Measurements from ENCODE around the gene ZRANB1. TPM values are rescaled to one million over a fixed set of nuclear protein-coding genes. Genes with fewer than 3 reads are reported as not detected.
A peak's percentile ranks its signal among the peaks of the same experiment; 100 is the strongest.

Gene ZRANB1
- total RNA-seq, 3 donors from 2014 or later: 12.4 to 13.3 (median 13.0) TPM

- Mint-ChIP-seq H3K27me3 (ENCODE audit: low read depth) (no peaks in the 10 kb centered on the region), H3K9me3 (no peaks in the 10 kb centered on the region), H3K36me3 (ENCODE audit: insufficient read depth) (peaks cover 23% of the 10 kb centered on the region), H3K4me1 (ENCODE audit: low read depth) (peaks cover 2% of the 10 kb centered on the region), H3K4me3 (no peak overlapping the region)
- ATAC-seq: no peak
- DNase-seq: no peak
These were observed 47.6 kb downstream of the ZRANB1 start for GRCh38 chr10:124989526-124989925.

GRCh38 chr10:124990671-124991625 is 49.0 kb downstream of the ZRANB1 start:
- H3K36me3 Mint-ChIP-seq (ENCODE audit: insufficient read depth): peaks cover 12% of the 10 kb centered on the region
- peaks cover 2% of the 10 kb centered on the region for H3K4me1 Mint-ChIP-seq (ENCODE audit: low read depth)
- no peaks in the 10 kb centered on the region for H3K9me3 Mint-ChIP-seq
- H3K4me3 Mint-ChIP-seq: no peak overlapping the region
- ATAC-seq (no peak), DNase-seq (no peak)
- no peaks in the 10 kb centered on the region for H3K27me3 Mint-ChIP-seq (ENCODE audit: low read depth)

DNA sequence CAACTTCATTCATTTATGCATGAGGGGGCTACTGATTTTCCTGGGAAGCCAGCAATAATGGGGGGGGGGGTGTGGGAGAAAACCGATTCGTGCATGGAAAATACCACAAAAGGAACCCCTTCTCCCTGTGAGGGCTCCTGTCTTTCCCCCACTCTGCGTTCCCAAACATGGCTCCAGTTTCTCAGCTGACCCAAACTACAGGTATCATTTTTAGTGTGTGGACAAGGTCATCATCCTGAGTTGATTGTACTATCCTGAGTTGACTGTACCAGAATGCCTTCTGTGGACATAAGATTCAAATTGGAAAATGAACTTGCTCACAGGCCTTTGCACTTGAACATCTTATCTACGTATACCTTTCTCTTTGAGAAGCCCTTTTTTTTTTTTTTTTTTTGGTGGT is 49.9 kb downstream of the ZRANB1 start:
- Mint-ChIP-seq H3K4me3 (no peak overlapping the region), H3K27me3 (ENCODE audit: low read depth) (no peaks in the 10 kb centered on the region), H3K4me1 (ENCODE audit: low read depth) (peaks cover 2% of the 10 kb centered on the region), H3K36me3 (ENCODE audit: insufficient read depth) (peaks cover 7% of the 10 kb centered on the region), H3K9me3 (no peaks in the 10 kb centered on the region)
- no peak for DNase-seq
- ATAC-seq: no peak

DNA sequence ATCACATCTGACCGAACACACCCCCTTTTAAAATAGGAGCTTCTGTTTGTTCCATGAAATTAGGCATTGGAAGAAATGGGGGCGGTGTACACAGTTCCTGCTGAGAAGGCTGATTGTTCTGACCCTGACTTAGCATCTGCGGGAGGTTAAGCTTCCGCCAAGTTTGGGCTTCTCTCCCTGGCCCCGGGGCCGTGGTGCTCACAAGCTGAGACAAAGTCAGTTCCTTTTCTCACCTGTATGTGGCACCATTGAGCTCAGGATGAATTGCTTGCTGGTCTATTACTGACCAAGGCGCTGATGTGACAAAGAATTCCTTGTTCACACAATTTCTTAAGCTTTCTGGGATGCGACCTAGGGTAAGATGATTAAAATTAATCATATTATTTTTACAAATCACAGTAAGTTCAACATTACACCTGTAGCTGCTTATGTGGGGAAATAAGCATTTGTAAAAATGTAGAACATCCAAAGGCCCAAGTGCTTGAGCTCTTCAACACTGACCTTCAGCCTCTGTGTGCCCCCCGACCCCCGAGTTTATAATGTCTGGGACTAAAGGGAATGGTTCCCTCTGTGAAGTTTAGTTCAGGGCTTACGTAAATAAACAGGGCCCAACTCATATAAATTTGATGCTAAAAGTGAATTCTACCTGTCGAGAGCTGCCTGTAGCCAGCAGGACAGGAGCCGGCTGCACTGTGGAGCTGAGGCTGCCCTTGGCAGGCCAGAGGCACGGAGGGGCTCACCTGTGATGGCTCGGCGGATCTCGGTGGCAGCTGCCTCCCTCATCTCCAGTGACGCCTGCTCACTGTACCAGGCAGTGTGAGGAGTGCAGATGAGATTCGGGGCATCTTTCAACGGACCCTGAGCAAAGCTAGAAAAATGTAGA is 50.8 kb downstream of the ZRANB1 start:
- no peak for DNase-seq
- Mint-ChIP-seq H3K36me3 (ENCODE audit: insufficient read depth) (peaks cover 4% of the 10 kb centered on the region), H3K4me3 (no peak overlapping the region), H3K9me3 (no peaks in the 10 kb centered on the region), H3K27me3 (ENCODE audit: low read depth) (no peaks in the 10 kb centered on the region), H3K4me1 (ENCODE audit: low read depth) (peaks cover 2% of the 10 kb centered on the region)
- ATAC-seq: peak; percentile 41 to 53

- H3K36me3 Mint-ChIP-seq (ENCODE audit: insufficient read depth): peaks cover 3% of the 10 kb centered on the region
- no peaks in the 10 kb centered on the region for H3K27me3 Mint-ChIP-seq (ENCODE audit: low read depth)
- peaks cover 2% of the 10 kb centered on the region for H3K4me1 Mint-ChIP-seq (ENCODE audit: low read depth)
- ATAC-seq (no peak), DNase-seq (no peak)
- no peaks in the 10 kb centered on the region for H3K9me3 Mint-ChIP-seq
- H3K4me3 Mint-ChIP-seq: no peak overlapping the region
These were observed 51.4 kb downstream of the ZRANB1 start for GRCh38 chr10:124993345-124993708.

DNA sequence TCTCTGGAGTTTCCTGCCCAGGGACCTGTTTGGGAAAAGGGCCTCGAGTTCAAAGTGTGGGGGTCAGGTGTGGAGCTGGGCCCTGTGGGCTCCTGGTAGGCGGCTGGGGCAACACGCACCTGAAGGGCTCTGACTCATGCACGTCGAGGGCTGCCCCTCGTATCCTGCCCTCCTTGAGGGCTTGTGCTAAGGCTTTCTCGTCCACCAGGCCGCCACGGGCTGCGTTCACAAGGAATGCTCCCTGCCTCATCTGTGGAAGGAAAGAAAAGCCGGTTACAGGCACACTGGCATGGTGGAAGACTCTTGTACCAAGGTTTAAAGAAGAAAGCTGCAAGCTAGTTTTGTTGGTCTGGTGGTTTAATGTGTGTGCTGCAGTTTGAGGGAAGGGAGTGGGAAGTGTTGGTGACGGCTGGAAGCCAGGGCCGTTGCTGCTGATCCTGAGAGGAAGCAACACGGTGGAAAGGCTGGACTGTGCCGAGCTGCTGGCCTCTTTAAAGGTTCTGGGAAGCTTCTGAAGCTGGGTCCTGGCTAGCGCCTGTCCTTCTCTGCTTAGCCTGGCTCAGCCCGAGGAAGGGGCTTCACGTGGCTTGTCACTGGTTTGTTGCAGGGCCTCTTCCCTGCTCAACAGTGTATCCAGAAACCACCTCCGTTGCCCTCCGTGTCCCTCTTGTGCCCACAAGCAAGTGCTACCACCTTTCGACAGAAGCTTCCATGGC is 52.0 kb downstream of the ZRANB1 start:
- H3K4me1 Mint-ChIP-seq (ENCODE audit: low read depth): peaks cover under 1% of the 10 kb centered on the region
- ATAC-seq (no peak), DNase-seq (no peak)
- peaks cover 1% of the 10 kb centered on the region for H3K36me3 Mint-ChIP-seq (ENCODE audit: insufficient read depth)
- no peaks in the 10 kb centered on the region for H3K27me3 Mint-ChIP-seq (ENCODE audit: low read depth)
- H3K9me3 Mint-ChIP-seq: no peaks in the 10 kb centered on the region
- no peak overlapping the region for H3K4me3 Mint-ChIP-seq

GRCh38 chr10:124994573-124995473 is 52.9 kb downstream of the ZRANB1 start:
- ATAC-seq (no peak), DNase-seq (no peak)
- no peak overlapping the region for H3K4me3 Mint-ChIP-seq
- H3K27me3 Mint-ChIP-seq (ENCODE audit: low read depth): no peaks in the 10 kb centered on the region
- no peaks in the 10 kb centered on the region for H3K36me3 Mint-ChIP-seq (ENCODE audit: insufficient read depth)
- H3K9me3 Mint-ChIP-seq: no peaks in the 10 kb centered on the region
- no peaks in the 10 kb centered on the region for H3K4me1 Mint-ChIP-seq (ENCODE audit: low read depth)

- no peaks in the 10 kb centered on the region for H3K36me3 Mint-ChIP-seq (ENCODE audit: insufficient read depth)
- DNase-seq (no peak), ATAC-seq (no peak)
- H3K9me3 Mint-ChIP-seq: no peaks in the 10 kb centered on the region
- H3K27me3 Mint-ChIP-seq (ENCODE audit: low read depth): no peaks in the 10 kb centered on the region
- no peak overlapping the region for H3K4me3 Mint-ChIP-seq
- no peaks in the 10 kb centered on the region for H3K4me1 Mint-ChIP-seq (ENCODE audit: low read depth)
These were observed 53.7 kb downstream of the ZRANB1 start for GRCh38 chr10:124995605-124996004.

DNA sequence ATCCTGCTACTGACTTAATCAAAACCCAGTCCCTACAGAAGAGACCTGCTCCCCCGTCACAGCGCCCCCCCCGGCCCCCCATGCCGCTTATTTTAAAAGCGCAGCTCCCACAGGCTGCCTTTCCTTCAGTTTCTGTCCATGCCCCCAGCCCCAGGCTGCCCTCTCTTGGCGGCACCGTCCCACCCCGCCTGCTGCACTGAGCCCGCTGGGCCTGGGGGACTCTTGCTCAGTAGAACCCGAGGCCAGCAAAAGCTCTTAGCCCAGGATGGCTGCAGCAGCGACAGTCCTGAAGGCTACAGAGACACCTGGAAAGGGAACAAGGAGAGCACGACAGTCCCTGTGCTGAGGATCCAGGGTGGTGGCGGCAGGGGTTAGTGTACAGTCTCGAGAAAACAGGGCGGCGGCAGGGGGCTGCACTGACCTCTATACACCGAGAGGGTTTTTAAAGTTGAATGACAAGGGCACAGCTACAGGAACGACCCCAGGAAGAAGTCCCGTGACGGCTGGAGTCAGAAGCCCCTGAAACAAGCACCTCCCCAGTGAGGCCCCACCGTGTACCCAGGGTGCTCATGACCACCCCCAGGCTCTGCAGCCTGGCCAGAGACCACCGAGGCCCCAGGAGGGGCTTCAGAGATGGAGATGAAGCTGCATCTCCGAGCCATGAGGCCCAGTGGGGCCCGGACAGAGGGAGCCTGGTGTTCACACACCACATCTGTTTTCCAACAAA is 54.4 kb downstream of the ZRANB1 start:
- H3K27me3 Mint-ChIP-seq (ENCODE audit: low read depth): no peaks in the 10 kb centered on the region

GRCh38 chr10:124996854-124997215 is 54.9 kb downstream of the ZRANB1 start:
- no peaks in the 10 kb centered on the region for H3K27me3 Mint-ChIP-seq (ENCODE audit: low read depth)
- no peaks in the 10 kb centered on the region for H3K9me3 Mint-ChIP-seq
- H3K4me3 Mint-ChIP-seq: no peak overlapping the region
- no peaks in the 10 kb centered on the region for H3K36me3 Mint-ChIP-seq (ENCODE audit: insufficient read depth)
- ATAC-seq: no peak
- H3K4me1 Mint-ChIP-seq (ENCODE audit: low read depth): no peaks in the 10 kb centered on the region
- no peak for DNase-seq

More for the DNA sequence above, 54.4 kb downstream of the ZRANB1 start:
- Mint-ChIP-seq H3K36me3 (ENCODE audit: insufficient read depth) (no peaks in the 10 kb centered on the region), H3K4me1 (ENCODE audit: low read depth) (no peaks in the 10 kb centered on the region), H3K9me3 (no peaks in the 10 kb centered on the region), H3K4me3 (no peak overlapping the region)
- DNase-seq (no peak), ATAC-seq (no peak)

- Mint-ChIP-seq H3K4me3 (no peak overlapping the region), H3K27me3 (ENCODE audit: low read depth) (no peaks in the 10 kb centered on the region), H3K9me3 (no peaks in the 10 kb centered on the region), H3K4me1 (ENCODE audit: low read depth) (no peaks in the 10 kb centered on the region), H3K36me3 (ENCODE audit: insufficient read depth) (no peaks in the 10 kb centered on the region)
- ATAC-seq: no peak
- DNase-seq: no peak
These were observed 55.4 kb downstream of the ZRANB1 start for GRCh38 chr10:124997306-124997705.

GRCh38 chr10:124997771-124998623 is 56.1 kb downstream of the ZRANB1 start:
- no peaks in the 10 kb centered on the region for H3K4me1 Mint-ChIP-seq (ENCODE audit: low read depth)
- H3K4me3 Mint-ChIP-seq: no peak overlapping the region
- peaks cover 1% of the 10 kb centered on the region for H3K27me3 Mint-ChIP-seq (ENCODE audit: low read depth)
- no peak for DNase-seq
- H3K9me3 Mint-ChIP-seq: no peaks in the 10 kb centered on the region
- no peak for ATAC-seq
- no peaks in the 10 kb centered on the region for H3K36me3 Mint-ChIP-seq (ENCODE audit: insufficient read depth)

All from activated T-cell treated with anti-CD3 and anti-CD28 coated beads, Interleukin-2, amount 50 U/mL, for 4 hours (primary cell).